HPDE6-E6E7 (cell line): Measurements from ENCODE around the gene SIPA1L3.

Experiments
- DNase-seq: peaks from one replicate; pipeline ENCODE4 v3.0.0; 2011; ENCODE audit warnings: missing footprints; ENCODE audit errors: extremely low spot score

SIPA1L3 gene

GRCh38 chr19:38193445-38193844, 286.4 kb downstream of the SIPA1L3 start:
- no peak for DNase-seq

GRCh38 chr19:38194061-38194701, 287.2 kb downstream of the SIPA1L3 start:
- no peak for DNase-seq

- DNase-seq: no peak
Observed at GRCh38 chr19:38195237-38195636, 288.2 kb downstream of the SIPA1L3 start.

GRCh38 chr19:38196245-38196837, 289.3 kb downstream of the SIPA1L3 start:
- no peak for DNase-seq

- DNase-seq: no peak
Observed at GRCh38 chr19:38196948-38197656, 290.1 kb downstream of the SIPA1L3 start.

GRCh38 chr19:38197937-38198704, 291.1 kb downstream of the SIPA1L3 start:
- DNase-seq: no peak

GRCh38 chr19:38199340-38199739, 292.3 kb downstream of the SIPA1L3 start:
- DNase-seq: no peak

GRCh38 chr19:38201731-38202130, 294.7 kb downstream of the SIPA1L3 start:
- no peak for DNase-seq

GRCh38 chr19:38202504-38202903, 295.5 kb downstream of the SIPA1L3 start:
- no peak for DNase-seq

GRCh38 chr19:38203197-38203596, 296.2 kb downstream of the SIPA1L3 start:
- no peak for DNase-seq

GRCh38 chr19:38204096-38204495, 297.1 kb downstream of the SIPA1L3 start:
- no peak for DNase-seq

- DNase-seq: no peak
Observed at GRCh38 chr19:38204728-38205127, 297.7 kb downstream of the SIPA1L3 start.

GRCh38 chr19:38206006-38206745, 299.2 kb downstream of the SIPA1L3 start:
- DNase-seq: no peak

GRCh38 chr19:38206928-38207327, 299.9 kb downstream of the SIPA1L3 start:
- DNase-seq: no peak

GRCh38 chr19:38207543-38207942, 300.5 kb downstream of the SIPA1L3 start:
- DNase-seq: no peak

- DNase-seq: no peak
Observed at GRCh38 chr19:38208571-38208970, 301.6 kb downstream of the SIPA1L3 start.

GRCh38 chr19:38209152-38209551, 302.1 kb downstream of the SIPA1L3 start:
- no peak for DNase-seq

GRCh38 chr19:38209671-38210457, 302.9 kb downstream of the SIPA1L3 start:
- no peak for DNase-seq

- no peak for DNase-seq
Observed at GRCh38 chr19:38210458-38210987, 303.5 kb downstream of the SIPA1L3 start.

- no peak for DNase-seq
Observed at GRCh38 chr19:38211151-38211591, 304.2 kb downstream of the SIPA1L3 start.
